Measurements from ENCODE around the gene NCKAP5.

GRCh38 chr2:133167990-133168389, 400.3 kb downstream of the NCKAP5 start:
- TF ChIP-seq CTCF (IDR thresholded peaks at IDR 0.05) (no peak), POLR2A (IDR thresholded peaks at IDR 0.05) (no peak)

Measured in prostate gland (tissue), 2 donors.